Urinary bladder (tissue), 4 donors: ENCODE measurements around the gene EHBP1L1. TPM values are rescaled to one million over a fixed set of nuclear protein-coding genes. Genes with fewer than 3 reads are reported as not detected.
A peak's percentile ranks its signal among the peaks of the same experiment; 100 is the strongest.

ENCODE experiments used
- DNase-seq: peaks from one replicate; pipeline ENCODE4 v3.0.0-alpha.2; 2015; ENCODE audit errors: extremely low spot score
- H3K27ac ChIP-seq: one replicate; pipeline ENCODE4 v1.5.1; 2013; ENCODE audit warnings: low read depth, mild to moderate bottlenecking, moderate library complexity
- H3K36me3 ChIP-seq: one replicate; pipeline ENCODE4 v1.6.1; 2013; ENCODE audit warnings: mild to moderate bottlenecking, moderate library complexity; ENCODE audit not compliant: insufficient read depth
- H3K4me1 ChIP-seq: one replicate; pipeline ENCODE4 v1.6.1; 2013; ENCODE audit warnings: mild to moderate bottlenecking, moderate library complexity; ENCODE audit not compliant: insufficient read depth
- H3K4me3 ChIP-seq: one replicate; pipeline ENCODE4 v1.5.1; 2013; ENCODE audit warnings: low read depth, low read length
- WGBS: extraction: QIAGEN DNeasy Blood & Tissue Kit; methylation state at CpG from one replicate; pipeline ENCODE4 v1.1.7; 2013; 5-methylcytosine and 5-hydroxymethylcytosine counted together
- polyA plus RNA-seq: library from polyadenylated mRNA; stranded (reverse); fragments of 200-250 nt; gene quantifications from one replicate; pipeline ENCODE4 v1.2.3, GENCODE V29; 2013
- total RNA-seq: library from RNA; depleted of rRNA; stranded (reverse); fragments of >200 nt; gene quantifications from one replicate; pipeline ENCODE4 v1.2.3, GENCODE V29; 2014
- donor health status: healthy with polysubstance abuse.
- donor health status: healthy.

Gene EHBP1L1
- total RNA-seq (45.9 TPM), polyA plus RNA-seq (178 TPM)

DNA sequence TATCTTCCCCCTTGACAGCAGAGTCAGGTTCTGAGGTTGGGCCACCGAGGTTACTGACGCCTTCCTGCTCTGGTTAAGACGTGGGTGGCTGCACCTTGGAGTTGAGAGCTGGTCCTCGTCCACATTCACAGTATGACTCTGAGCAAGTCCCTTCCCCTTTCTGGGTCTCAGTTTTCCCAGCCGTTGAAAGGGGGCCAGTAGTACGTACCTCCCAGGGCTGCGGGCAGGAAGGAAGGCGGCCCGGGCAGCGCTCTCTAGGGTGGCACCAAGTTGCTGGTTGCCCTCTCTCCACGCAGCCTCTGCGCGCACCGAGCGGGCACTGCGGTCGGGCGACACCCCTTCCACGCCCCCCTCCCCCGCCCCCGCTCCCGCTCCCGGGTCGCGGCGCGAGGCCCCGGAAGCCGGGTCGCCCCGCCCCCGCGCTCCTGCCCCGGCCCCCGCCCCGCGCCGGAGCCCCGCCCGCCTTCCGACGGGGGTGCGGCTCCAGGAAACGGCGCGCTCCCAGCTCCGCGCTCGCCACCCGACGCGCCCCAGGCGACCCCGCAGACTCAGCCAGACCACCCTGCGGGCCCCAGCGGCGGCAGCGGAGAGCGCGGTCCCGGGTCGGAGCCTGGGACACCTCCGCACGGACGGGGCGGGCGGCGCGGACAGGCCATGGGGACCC lies at the start of gene EHBP1L1:
TSS of gene EHBP1L1 (plus strand) at position 486 of the 664 bp plus-strand sequence. CDS start 250 bp downstream, outside the sequence.
- peak within 1 kb of the TSS; percentile 84 for H3K4me3 ChIP-seq
- H3K4me1 ChIP-seq: no peaks in the 10 kb centered on the region
- under 1% methylated on average over 69 of the region's 69 CpGs for WGBS
- no peak for DNase-seq
- H3K36me3 ChIP-seq: no peaks in the 10 kb centered on the region
- peak within 1 kb of the TSS; percentile 87 for H3K27ac ChIP-seq

GRCh38 chr11:65526744-65527143 lies 49.1 kb upstream of the EHBP1L1 start:
- no peak for DNase-seq
- peaks cover 3% of the 10 kb centered on the region for H3K36me3 ChIP-seq
- no peak overlapping the region for H3K4me3 ChIP-seq
- H3K4me1 ChIP-seq: no peaks in the 10 kb centered on the region
- 92% methylated on average over 8 of the region's 8 CpGs for WGBS
- no peak overlapping the region for H3K27ac ChIP-seq

GRCh38 chr11:65528819-65529350 lies 47.0 kb upstream of the EHBP1L1 start:
- no peak for DNase-seq
- Histone ChIP-seq H3K27ac (no peak overlapping the region), H3K4me3 (no peak overlapping the region), H3K36me3 (peaks cover 3% of the 10 kb centered on the region), H3K4me1 (no peaks in the 10 kb centered on the region)
- WGBS: 87% methylated on average over 12 of the region's 12 CpGs

- DNase-seq: no peak
- peaks cover 3% of the 10 kb centered on the region for H3K36me3 ChIP-seq
- WGBS: 78% methylated on average over 10 of the region's 10 CpGs
- H3K27ac ChIP-seq: no peak overlapping the region
- no peak overlapping the region for H3K4me3 ChIP-seq
- no peaks in the 10 kb centered on the region for H3K4me1 ChIP-seq
Observed at GRCh38 chr11:65529475-65530156, 46.2 kb upstream of the EHBP1L1 start.

GRCh38 chr11:65530157-65530496 lies 45.7 kb upstream of the EHBP1L1 start:
- DNase-seq: no peak
- no peak overlapping the region for H3K27ac ChIP-seq
- WGBS: 79% methylated on average over 5 of the region's 5 CpGs
- no peak overlapping the region for H3K4me3 ChIP-seq
- peaks cover 3% of the 10 kb centered on the region for H3K36me3 ChIP-seq
- H3K4me1 ChIP-seq: no peaks in the 10 kb centered on the region

- H3K4me3 ChIP-seq: no peak overlapping the region
- no peak for DNase-seq
- no peak overlapping the region for H3K27ac ChIP-seq
- H3K4me1 ChIP-seq: no peaks in the 10 kb centered on the region
- WGBS: 70% methylated on average over 15 of the region's 15 CpGs
- no peaks in the 10 kb centered on the region for H3K36me3 ChIP-seq
Observed at GRCh38 chr11:65532388-65533064, 43.3 kb upstream of the EHBP1L1 start.

GRCh38 chr11:65535102-65535501 lies 40.8 kb upstream of the EHBP1L1 start:
- no peak for DNase-seq
- H3K27ac ChIP-seq: no peak overlapping the region
- H3K4me3 ChIP-seq: no peak overlapping the region
- WGBS: 85% methylated on average over 9 of the region's 9 CpGs
- no peaks in the 10 kb centered on the region for H3K4me1 ChIP-seq
- no peaks in the 10 kb centered on the region for H3K36me3 ChIP-seq

DNA sequence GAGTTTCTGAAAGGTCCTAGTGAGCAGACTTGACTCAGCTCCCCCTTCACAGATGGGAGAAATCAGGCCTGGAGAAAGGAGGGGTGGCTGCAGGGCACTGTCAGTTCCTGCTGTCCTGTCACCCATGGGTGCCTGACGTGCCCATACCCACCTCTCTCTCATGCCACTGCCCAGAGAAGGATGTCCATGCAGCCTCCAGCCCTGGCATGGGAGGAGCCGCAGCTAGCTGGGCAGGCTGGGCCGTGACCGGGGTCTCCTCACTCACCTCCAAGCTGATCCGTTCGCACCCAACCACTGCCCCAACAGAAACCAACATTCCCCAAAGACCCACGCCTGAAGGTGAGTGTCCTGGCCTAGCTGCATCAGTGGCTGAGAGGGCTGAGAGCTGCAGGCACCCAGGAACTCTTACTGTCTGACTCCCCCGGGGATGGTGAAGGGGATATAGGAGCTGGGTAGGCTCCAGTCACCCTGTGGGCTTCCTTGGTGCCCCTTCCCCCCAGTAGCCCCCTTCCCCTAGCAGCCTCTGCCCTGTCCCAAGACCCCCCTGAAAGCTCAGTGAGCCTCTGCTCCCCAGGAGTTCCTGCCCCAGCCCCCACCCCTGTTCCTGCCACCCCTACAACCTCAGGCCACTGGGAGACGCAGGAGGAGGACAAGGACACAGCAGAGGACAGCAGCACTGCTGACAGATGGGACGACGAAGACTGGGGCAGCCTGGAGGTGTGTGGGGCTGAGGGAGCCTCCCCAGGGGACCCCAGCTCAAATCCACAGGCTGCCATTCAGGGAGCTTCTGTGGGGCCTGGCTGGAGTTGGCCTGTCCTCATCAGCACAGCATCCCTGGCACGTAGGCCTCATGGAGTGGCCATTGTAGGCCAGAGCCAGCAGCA lies 39.2 kb upstream of the EHBP1L1 start:
- no peak overlapping the region for H3K27ac ChIP-seq
- DNase-seq: no peak

GRCh38 chr11:65537296-65537597 lies 38.6 kb upstream of the EHBP1L1 start:
- Histone ChIP-seq H3K36me3 (no peaks in the 10 kb centered on the region), H3K27ac (no peak overlapping the region), H3K4me1 (no peaks in the 10 kb centered on the region), H3K4me3 (no peak overlapping the region)
- DNase-seq: no peak
- WGBS: 90% methylated on average over 2 of the region's 2 CpGs

More for the DNA sequence above, 39.2 kb upstream of the EHBP1L1 start:
- 83% methylated on average over 12 of the region's 12 CpGs for WGBS
- no peak overlapping the region for H3K4me3 ChIP-seq
- H3K36me3 ChIP-seq: no peaks in the 10 kb centered on the region
- no peaks in the 10 kb centered on the region for H3K4me1 ChIP-seq

DNA sequence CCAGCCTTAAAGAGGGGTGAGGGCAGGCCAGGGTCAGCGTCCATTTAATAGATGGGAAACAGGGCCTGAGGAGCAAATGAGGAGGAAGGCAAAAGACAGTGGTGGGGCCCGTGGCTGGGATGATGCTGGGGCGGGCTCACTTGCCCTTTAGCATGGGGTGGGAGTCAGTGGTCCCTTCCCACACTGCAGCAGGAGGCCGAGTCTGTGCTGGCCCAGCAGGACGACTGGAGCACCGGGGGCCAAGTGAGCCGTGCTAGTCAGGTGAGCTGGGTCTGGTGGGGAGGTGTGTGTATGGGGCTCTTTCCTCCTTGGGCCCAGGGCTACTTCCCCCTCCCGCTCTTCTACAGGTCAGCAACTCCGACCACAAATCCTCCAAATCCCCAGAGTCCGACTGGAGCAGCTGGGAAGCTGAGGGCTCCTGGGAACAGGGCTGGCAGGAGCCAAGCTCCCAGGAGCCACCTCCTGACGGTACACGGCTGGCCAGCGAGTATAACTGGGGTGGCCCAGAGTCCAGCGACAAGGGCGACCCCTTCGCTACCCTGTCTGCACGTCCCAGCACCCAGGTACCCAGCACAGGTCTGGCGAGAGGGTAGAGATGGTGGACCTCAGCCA lies 38.1 kb upstream of the EHBP1L1 start:
- Histone ChIP-seq H3K4me1 (no peaks in the 10 kb centered on the region), H3K4me3 (no peak overlapping the region), H3K27ac (no peak overlapping the region), H3K36me3 (no peaks in the 10 kb centered on the region)
- 74% methylated on average over 18 of the region's 18 CpGs for WGBS
- no peak for DNase-seq

DNA sequence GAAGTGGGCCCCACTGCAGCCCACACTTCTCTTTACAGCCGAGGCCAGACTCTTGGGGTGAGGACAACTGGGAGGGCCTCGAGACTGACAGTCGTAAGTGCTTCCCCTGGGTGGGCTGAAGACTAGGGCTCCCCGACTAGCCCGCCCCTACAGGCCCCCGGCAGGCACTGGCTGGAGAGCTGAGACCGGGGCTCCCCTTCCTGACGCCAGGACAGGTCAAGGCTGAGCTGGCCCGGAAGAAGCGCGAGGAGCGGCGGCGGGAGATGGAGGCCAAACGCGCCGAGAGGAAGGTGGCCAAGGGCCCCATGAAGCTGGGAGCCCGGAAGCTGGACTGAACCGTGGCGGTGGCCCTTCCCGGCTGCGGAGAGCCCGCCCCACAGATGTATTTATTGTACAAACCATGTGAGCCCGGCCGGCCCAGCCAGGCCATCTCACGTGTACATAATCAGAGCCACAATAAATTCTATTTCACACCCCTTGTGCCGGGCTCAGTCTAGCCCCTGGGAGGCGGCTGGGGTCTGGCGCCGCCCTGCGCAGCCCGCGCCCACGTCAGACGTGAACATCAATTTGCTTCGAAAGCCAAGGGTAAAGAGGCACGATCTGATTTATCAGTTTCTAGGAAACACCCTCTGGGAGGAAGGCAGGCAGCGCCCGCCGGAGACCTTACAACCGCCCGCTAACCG lies 37.5 kb upstream of the EHBP1L1 start:
- Histone ChIP-seq H3K4me1 (no peaks in the 10 kb centered on the region), H3K27ac (no peak overlapping the region), H3K4me3 (no peak overlapping the region), H3K36me3 (no peaks in the 10 kb centered on the region)
- no peak for DNase-seq
- 80% methylated on average over 43 of the region's 43 CpGs for WGBS

GRCh38 chr11:65538915-65539743 lies 36.7 kb upstream of the EHBP1L1 start:
- 78% methylated on average over 92 of the region's 92 CpGs for WGBS
- peak overlapping the region; percentile 68 for H3K27ac ChIP-seq
- H3K4me3 ChIP-seq: no peak overlapping the region

More at GRCh38 chr11:65538915-65539743, 36.7 kb upstream of the EHBP1L1 start:
- no peaks in the 10 kb centered on the region for H3K36me3 ChIP-seq
- H3K4me1 ChIP-seq: no peaks in the 10 kb centered on the region
- no peak for DNase-seq
